DND-41 (cell line): ENCODE results near the gene TMEM163.

Experiments
- CTCF ChIP-seq: IDR thresholded peaks from 2 replicates; pipeline ENCODE4 v1.5.1; 2012; ENCODE audit warnings: borderline replicate concordance, low read length, moderate library complexity, mild to moderate bottlenecking; ENCODE audit not compliant: poor library complexity, severe bottlenecking; ENCODE audit errors: extremely low read depth
- EZH2 ChIP-seq: IDR thresholded peaks from 3 replicates; pipeline ENCODE4 v1.6.1; 2012; ENCODE audit warnings: borderline replicate concordance, low read depth, mild to moderate bottlenecking, moderate library complexity, low read length, inconsistent platforms; ENCODE audit not compliant: severe bottlenecking

GRCh38 chr2:134454931-134455330, 263.9 kb downstream of the TMEM163 start:
- TF ChIP-seq CTCF, result no peak
- no peak for TF ChIP-seq EZH2
